Retinal pigment epithelial cell (primary cell): ENCODE measurements around the gene DISP3.

ENCODE experiments used
- DNase-seq: peaks from one replicate; pipeline ENCODE4 v3.0.0-alpha.2; 2010; ENCODE audit warnings: low read depth
- H3K4me3 ChIP-seq: 2 replicates; pipeline ENCODE4 v1.5.1; 2011; ENCODE audit warnings: mild to moderate bottlenecking, low read length, control low read depth, moderate library complexity
- TF ChIP-seq, protein P1 (sequence below): conservative IDR thresholded peaks from 2 replicates; pipeline ENCODE4 v1.5.1; 2011; ENCODE audit warnings: low read depth, low read length, control low read depth, inconsistent platforms

Gene DISP3

GRCh38 chr1:11434926-11435325 is 44.0 kb upstream of the DISP3 start:
- TF ChIP-seq, protein P1, sequence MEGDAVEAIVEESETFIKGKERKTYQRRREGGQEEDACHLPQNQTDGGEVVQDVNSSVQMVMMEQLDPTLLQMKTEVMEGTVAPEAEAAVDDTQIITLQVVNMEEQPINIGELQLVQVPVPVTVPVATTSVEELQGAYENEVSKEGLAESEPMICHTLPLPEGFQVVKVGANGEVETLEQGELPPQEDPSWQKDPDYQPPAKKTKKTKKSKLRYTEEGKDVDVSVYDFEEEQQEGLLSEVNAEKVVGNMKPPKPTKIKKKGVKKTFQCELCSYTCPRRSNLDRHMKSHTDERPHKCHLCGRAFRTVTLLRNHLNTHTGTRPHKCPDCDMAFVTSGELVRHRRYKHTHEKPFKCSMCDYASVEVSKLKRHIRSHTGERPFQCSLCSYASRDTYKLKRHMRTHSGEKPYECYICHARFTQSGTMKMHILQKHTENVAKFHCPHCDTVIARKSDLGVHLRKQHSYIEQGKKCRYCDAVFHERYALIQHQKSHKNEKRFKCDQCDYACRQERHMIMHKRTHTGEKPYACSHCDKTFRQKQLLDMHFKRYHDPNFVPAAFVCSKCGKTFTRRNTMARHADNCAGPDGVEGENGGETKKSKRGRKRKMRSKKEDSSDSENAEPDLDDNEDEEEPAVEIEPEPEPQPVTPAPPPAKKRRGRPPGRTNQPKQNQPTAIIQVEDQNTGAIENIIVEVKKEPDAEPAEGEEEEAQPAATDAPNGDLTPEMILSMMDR = no peak
- H3K4me3 ChIP-seq = no peak overlapping the region
- DNase-seq = no peak

- DNase-seq = no peak
- H3K4me3 ChIP-seq = no peak overlapping the region
- TF ChIP-seq, protein P1 = no peak
These were observed 40.0 kb upstream of the DISP3 start for GRCh38 chr1:11438996-11439395.

DNA sequence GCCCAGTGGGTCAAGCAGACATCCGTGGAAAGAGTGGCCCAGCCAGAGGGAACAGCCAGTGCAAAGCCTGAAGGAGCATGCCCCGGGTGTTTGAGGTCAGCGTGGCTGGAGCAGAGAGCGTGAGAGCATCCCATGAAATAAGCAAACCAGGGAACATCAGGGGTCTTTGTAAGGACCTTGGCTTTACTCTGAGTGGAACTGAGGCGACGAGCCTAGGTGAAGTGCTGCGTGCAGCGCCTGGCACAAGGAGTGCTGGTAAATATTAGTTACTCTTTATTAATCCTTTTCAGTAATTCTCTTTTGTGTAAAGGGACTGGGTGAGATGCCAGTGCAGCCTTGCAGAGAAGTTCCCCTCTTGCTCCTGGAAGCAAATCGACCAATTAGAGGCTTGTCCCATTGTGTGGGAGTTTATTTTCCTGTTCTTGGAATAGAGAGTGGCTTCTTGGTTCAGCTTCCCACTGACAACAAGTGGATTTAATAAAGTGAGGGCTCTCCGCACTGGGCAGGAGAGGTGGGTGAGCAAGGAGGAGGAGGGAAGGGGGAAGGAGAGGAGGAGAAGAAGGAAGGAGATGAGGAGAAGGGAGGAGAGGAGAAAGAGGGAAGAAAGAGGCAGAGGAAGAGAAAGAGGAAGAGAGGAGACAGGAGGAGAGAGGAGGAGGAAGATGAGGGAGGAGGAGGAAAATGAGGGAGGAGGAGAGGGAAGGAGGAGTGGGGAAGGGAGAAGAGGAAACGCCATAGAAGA is 37.6 kb upstream of the DISP3 start:
- H3K4me3 ChIP-seq = no peak overlapping the region
- no peak for DNase-seq
- TF ChIP-seq, protein P1 = no peak

DNA sequence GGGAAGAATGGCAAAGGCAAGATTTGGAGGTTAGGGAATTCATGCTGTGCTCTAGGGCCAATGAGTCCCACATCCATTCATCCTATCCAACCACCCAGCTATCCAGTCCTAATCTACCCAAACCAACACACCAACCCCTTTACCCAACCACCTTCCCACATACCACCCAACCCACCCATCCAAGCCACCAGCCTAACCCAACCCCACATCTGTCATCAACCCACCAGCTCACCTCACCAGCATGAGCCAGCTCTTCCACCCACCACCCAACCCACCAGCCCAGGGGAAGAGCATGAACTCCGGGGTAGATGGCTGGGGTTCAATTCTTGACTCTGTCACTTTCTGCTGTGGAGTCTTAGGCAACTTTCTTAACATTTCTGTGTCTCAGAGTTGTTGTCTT is 35.9 kb upstream of the DISP3 start:
- no peak for DNase-seq
- TF ChIP-seq, protein P1 = no peak
- no peak overlapping the region for H3K4me3 ChIP-seq

GRCh38 chr1:11443961-11444658 is 34.8 kb upstream of the DISP3 start:
- DNase-seq = no peak
- TF ChIP-seq, protein P1 = no peak
- H3K4me3 ChIP-seq = no peak overlapping the region

DNA sequence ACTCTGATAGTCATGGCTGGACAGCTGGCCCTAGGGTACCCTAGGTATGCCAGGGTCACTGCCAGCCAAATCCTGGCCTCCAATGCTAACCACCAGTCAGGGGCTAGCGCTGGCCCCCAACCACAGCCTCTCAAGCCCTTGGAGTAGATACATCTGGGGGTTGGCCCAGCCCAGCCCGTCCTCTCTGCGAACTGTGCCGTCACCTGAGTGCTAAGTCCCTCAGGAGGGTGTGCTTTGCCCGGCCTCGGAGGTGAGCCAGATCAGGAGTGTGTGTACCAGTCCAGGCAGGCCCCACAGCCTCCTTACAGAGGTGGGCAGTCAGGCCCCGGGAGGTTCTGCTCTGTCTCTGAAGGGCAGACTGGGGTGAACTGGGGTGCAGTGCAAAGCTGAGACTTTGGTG is 34.0 kb upstream of the DISP3 start:
- no peak for DNase-seq
- no peak overlapping the region for H3K4me3 ChIP-seq
- TF ChIP-seq, protein P1 = no peak

GRCh38 chr1:11447903-11448302 is 31.1 kb upstream of the DISP3 start:
- H3K4me3 ChIP-seq = no peak overlapping the region
- no peak for DNase-seq

More at GRCh38 chr1:11447903-11448302, 31.1 kb upstream of the DISP3 start:
- TF ChIP-seq, protein P1 = no peak
